Transverse colon (tissue), 4 donors: ENCODE measurements around the gene RIMBP2.

Source experiments
- POLR2A ChIP-seq: fragments of 450-650 bp; IDR thresholded peaks from one replicate; pipeline ENCODE4 v1.6.1; 2016; ENCODE audit warnings: antibody characterized with exemption, mild to moderate bottlenecking, moderate library complexity
- POLR2AphosphoS5 ChIP-seq, 3 donors: sonication (generic); formaldehyde crosslinking; IDR thresholded peaks; one replicate each; pipeline ENCODE4 v1.6.1; 2016; ENCODE audit warnings: antibody characterized with exemption in 3 of 3
- TF ChIP-seq, protein P1 (sequence below), 5 experiments: fragments of 200-600 bp in 3 of 5; fragments of 450-650 bp in 2 of 5; sonication (generic) in 3 of 5; IDR thresholded peaks; 1 replicate in 2 of 5; 2 replicates in 3 of 5; pipeline ENCODE4 v1.5.1; 2016 to 2017; ENCODE audit warnings: antibody characterized with exemption in 5 of 5, inconsistent platforms in 3 of 5, mild to moderate bottlenecking in 2 of 5, moderate library complexity in 1 of 5

DNA sequence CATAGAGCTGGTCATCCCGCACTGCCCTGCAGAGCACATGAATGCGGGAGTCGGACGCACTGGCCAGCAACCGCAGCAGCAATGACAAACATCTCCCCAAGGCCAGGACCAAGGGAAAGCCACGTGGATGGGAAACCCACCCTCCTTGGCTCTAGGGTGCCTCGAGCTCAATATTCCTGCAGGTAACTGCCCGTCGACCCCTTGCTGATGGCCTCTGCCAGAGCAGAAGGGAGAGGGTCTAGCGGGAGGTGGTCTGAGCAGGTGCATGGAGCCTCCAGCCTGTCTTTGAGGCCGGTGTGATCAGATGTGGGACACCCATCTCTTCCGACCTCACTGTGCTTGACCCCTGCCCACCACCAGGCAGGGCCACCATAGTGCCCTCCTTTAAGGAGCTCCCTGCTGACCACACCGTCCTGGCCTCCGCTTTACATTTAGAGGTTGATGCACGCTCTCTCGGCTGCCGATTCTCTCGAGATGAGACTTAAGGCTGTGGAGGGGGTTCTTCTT lies 288.7 kb downstream of the RIMBP2 start:
- TF ChIP-seq, protein P1, sequence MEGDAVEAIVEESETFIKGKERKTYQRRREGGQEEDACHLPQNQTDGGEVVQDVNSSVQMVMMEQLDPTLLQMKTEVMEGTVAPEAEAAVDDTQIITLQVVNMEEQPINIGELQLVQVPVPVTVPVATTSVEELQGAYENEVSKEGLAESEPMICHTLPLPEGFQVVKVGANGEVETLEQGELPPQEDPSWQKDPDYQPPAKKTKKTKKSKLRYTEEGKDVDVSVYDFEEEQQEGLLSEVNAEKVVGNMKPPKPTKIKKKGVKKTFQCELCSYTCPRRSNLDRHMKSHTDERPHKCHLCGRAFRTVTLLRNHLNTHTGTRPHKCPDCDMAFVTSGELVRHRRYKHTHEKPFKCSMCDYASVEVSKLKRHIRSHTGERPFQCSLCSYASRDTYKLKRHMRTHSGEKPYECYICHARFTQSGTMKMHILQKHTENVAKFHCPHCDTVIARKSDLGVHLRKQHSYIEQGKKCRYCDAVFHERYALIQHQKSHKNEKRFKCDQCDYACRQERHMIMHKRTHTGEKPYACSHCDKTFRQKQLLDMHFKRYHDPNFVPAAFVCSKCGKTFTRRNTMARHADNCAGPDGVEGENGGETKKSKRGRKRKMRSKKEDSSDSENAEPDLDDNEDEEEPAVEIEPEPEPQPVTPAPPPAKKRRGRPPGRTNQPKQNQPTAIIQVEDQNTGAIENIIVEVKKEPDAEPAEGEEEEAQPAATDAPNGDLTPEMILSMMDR (IDR thresholded peaks at IDR 0.05): no peak
- TF ChIP-seq POLR2A: no peak
- no peak for TF ChIP-seq POLR2AphosphoS5 (IDR thresholded peaks at IDR 0.05)
